DND-41 (cell line): ENCODE measurements around the gene MTREX.

ENCODE experiments used
- ATAC-seq: fragments of 200-7000 bp; cut with Tn5 transposase; 3 replicates; pipeline ENCODE4 v1.9.1; 2021; ENCODE audit warnings: low read depth; ENCODE audit not compliant: insufficient read depth
- DNase-seq: peaks from one replicate; pipeline ENCODE4 v3.0.0-alpha.2; 2020
- H2AFZ ChIP-seq: 2 replicates; pipeline ENCODE4 v1.6.0; 2012; ENCODE audit warnings: low read depth, low read length
- H3K27ac ChIP-seq: 2 replicates; pipeline ENCODE4 v1.5.1; 2012; ENCODE audit warnings: low read length, inconsistent platforms
- H3K27me3 ChIP-seq: fragments of 200-600 bp; sonication (generic); 2 replicates; pipeline ENCODE4 v1.6.0; 2012; ENCODE audit warnings: low read length, mild to moderate bottlenecking, inconsistent platforms; ENCODE audit not compliant: insufficient read depth, poor library complexity
- H3K36me3 ChIP-seq: 2 replicates; pipeline ENCODE4 v1.5.1; 2012; ENCODE audit warnings: low read length, inconsistent platforms; ENCODE audit not compliant: insufficient read depth
- H3K4me1 ChIP-seq: 2 replicates; pipeline ENCODE4 v1.5.1; 2012; ENCODE audit warnings: mild to moderate bottlenecking, low read length; ENCODE audit not compliant: insufficient read depth
- H3K4me2 ChIP-seq: 2 replicates; pipeline ENCODE4 v1.6.0; 2012; ENCODE audit warnings: mild to moderate bottlenecking, moderate library complexity, low read length, inconsistent platforms; ENCODE audit not compliant: insufficient read depth
- H3K4me3 ChIP-seq, 2 experiments: fragments of 200-600 bp in 1 of 2; shearing (Covaris generic) in 1 of 2; 2 replicates each; pipeline ENCODE4 v1.5.1; 2012 to 2016; ENCODE audit warnings: inconsistent platforms in 2 of 2, low read length in 2 of 2, mild to moderate bottlenecking in 2 of 2, low read depth in 1 of 2, moderate library complexity in 1 of 2
- H3K79me2 ChIP-seq: 2 replicates; pipeline ENCODE4 v1.6.0; 2012; ENCODE audit warnings: low read length, inconsistent platforms; ENCODE audit not compliant: insufficient read depth
- H3K9ac ChIP-seq: 2 replicates; pipeline ENCODE4 v1.6.0; 2012; ENCODE audit warnings: low read depth, mild to moderate bottlenecking, inconsistent platforms, low read length, moderate library complexity
- H3K9me3 ChIP-seq: 2 replicates; pipeline ENCODE4 v1.5.1; 2012; ENCODE audit warnings: low read length, moderate library complexity, mild to moderate bottlenecking, inconsistent platforms; ENCODE audit not compliant: insufficient read depth, severe bottlenecking
- H4K20me1 ChIP-seq: 2 replicates; pipeline ENCODE4 v1.6.0; 2012; ENCODE audit warnings: low read length; ENCODE audit not compliant: insufficient read depth
- CTCF ChIP-seq: IDR thresholded peaks from 2 replicates; pipeline ENCODE4 v1.5.1; 2012; ENCODE audit warnings: borderline replicate concordance, low read length, moderate library complexity, mild to moderate bottlenecking; ENCODE audit not compliant: poor library complexity, severe bottlenecking; ENCODE audit errors: extremely low read depth
- EZH2 ChIP-seq: IDR thresholded peaks from 3 replicates; pipeline ENCODE4 v1.6.1; 2012; ENCODE audit warnings: borderline replicate concordance, low read depth, mild to moderate bottlenecking, moderate library complexity, low read length, inconsistent platforms; ENCODE audit not compliant: severe bottlenecking

Gene MTREX

GRCh38 chr5:55363856-55364255 lies 56.1 kb downstream of the MTREX start:
- Histone ChIP-seq H3K4me1 (no peaks in the 10 kb centered on the region), H2AFZ (no peak overlapping the region), H3K4me3 (no peak overlapping the region), H3K79me2 (no peaks in the 10 kb centered on the region), H3K36me3 (peaks cover 50% of the 10 kb centered on the region), H3K27me3 (no peaks in the 10 kb centered on the region), H3K4me2 (no peak overlapping the region), H4K20me1 (no peaks in the 10 kb centered on the region), H3K27ac (no peak overlapping the region), H3K9me3 (no peaks in the 10 kb centered on the region), H3K9ac (no peak overlapping the region)
- TF ChIP-seq EZH2 = no peak
- no peak for TF ChIP-seq CTCF
- DNase-seq = no peak
- no peak for ATAC-seq

- peaks cover 49% of the 10 kb centered on the region for H3K36me3 ChIP-seq
- no peak for ATAC-seq
- H3K4me3 ChIP-seq = no peak overlapping the region
- no peak overlapping the region for H2AFZ ChIP-seq
- no peaks in the 10 kb centered on the region for H3K79me2 ChIP-seq
- no peak for DNase-seq
- no peaks in the 10 kb centered on the region for H4K20me1 ChIP-seq
- no peak overlapping the region for H3K9ac ChIP-seq
- TF ChIP-seq CTCF = no peak
- TF ChIP-seq EZH2 = no peak
- no peaks in the 10 kb centered on the region for H3K9me3 ChIP-seq
- no peaks in the 10 kb centered on the region for H3K4me1 ChIP-seq
- H3K27me3 ChIP-seq = no peaks in the 10 kb centered on the region
- no peak overlapping the region for H3K27ac ChIP-seq
- H3K4me2 ChIP-seq = no peak overlapping the region
Measured at GRCh38 chr5:55364537-55365055, 56.8 kb downstream of the MTREX start.

- ATAC-seq = no peak
Measured at GRCh38 chr5:55370291-55370925, 62.6 kb downstream of the MTREX start.

More at GRCh38 chr5:55370291-55370925, 62.6 kb downstream of the MTREX start:
- Histone ChIP-seq H3K4me3 (no peak overlapping the region), H3K4me2 (no peak overlapping the region), H4K20me1 (no peaks in the 10 kb centered on the region), H3K36me3 (peaks cover 80% of the 10 kb centered on the region), H3K27ac (no peak overlapping the region), H3K27me3 (no peaks in the 10 kb centered on the region), H3K9me3 (peaks cover 14% of the 10 kb centered on the region), H3K4me1 (no peaks in the 10 kb centered on the region), H3K9ac (no peak overlapping the region), H2AFZ (no peak overlapping the region), H3K79me2 (no peaks in the 10 kb centered on the region)
- TF ChIP-seq CTCF (no peak), EZH2 (no peak)
- DNase-seq = no peak
